ENCODE measurements around the gene ENOX1.

ENOX1 gene

DNA sequence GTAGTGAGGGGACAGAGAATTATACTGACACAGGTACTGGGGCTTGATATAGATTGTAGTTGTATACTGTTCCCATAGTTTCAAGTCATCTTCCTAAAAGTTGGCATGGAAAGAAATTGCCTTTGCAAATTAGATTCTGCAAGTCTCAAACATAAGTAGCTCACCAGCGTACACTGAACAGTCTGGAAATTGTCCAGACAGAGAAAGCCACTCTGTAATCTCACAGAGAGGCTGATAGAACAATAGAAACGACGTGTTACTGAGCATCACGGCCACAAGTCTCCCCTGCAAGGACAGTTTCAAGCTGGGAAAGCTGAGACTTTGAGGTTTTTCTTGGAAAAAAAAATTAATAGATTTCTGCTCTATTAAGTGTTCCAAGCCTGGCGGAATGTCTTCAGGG lies 534.8 kb downstream of the ENOX1 start:
- DNase-seq (ENCODE audit: low read depth in 2 of 2), result no peak

DNA sequence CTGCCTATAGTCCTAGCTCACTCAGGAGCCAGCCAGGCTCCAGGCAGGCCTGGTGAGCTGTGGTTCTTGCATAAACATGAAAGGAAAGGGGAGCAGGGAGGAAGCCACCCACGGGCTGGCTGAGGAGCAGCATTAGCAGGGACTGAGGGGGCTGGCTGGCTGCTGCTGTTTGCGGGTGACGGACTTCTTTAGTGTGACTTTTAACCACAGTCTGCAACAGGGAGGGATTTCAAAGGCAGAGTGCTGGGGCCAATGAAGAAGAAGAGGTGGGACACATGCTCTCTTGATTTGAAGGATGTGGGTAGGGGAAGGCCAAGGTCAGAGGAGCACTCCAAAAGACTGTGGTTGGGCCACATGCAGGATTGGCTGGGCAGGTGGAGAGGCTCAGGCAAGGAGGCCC lies 540.4 kb downstream of the ENOX1 start:
- DNase-seq (ENCODE audit: low read depth in 2 of 2), result no peak

- no peak for DNase-seq (ENCODE audit: low read depth in 2 of 2)
Measured at GRCh38 chr13:43245374-43245964, 541.3 kb downstream of the ENOX1 start.

DNA sequence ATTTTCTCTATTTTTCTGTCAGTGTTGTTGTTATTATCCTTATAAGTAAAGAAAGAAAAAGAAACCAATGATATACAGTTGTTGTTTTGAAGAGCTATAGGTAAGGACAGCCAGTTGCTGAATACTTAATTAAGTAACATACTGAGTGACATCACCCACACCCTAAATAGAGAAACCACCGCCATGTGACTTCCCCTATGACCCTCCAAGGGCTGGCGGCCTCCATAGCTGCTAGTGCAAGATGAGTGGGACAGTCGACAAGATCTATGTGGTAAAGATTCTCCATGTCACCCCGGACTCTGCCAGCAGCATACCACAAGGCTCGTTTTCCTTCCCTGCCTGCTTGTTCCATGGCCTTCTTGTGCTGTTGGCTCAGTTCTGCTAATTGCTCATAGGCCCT lies 542.3 kb downstream of the ENOX1 start:
- DNase-seq (ENCODE audit: low read depth in 2 of 2), result no peak

GRCh38 chr13:43243711-43244110 lies 543.1 kb downstream of the ENOX1 start:
- DNase-seq (ENCODE audit: low read depth in 2 of 2), result no peak

DNA sequence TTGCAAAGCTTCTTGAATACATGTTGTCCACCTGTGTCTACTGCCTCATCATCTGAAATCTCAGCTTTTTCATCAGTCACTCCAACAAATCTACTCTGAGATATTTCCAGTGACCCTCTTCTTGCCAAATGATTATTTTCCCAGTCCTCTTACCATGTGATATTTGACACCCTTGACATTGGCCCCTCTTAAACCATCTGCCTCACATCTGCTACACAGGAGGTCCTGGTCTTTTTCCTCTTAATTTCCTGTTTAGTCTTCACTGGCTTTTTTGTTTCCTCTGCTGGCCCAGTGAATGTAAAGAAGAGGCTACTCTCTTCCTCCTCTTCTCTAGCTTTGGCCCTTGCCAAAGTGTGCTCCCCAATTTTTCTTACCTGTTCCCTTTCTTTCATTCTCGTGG lies 544.7 kb downstream of the ENOX1 start:
- DNase-seq (ENCODE audit: low read depth in 2 of 2), result no peak

GRCh38 chr13:43240278-43240677 lies 546.5 kb downstream of the ENOX1 start:
- no peak for DNase-seq (ENCODE audit: low read depth in 2 of 2)

GRCh38 chr13:43239275-43239840 lies 547.4 kb downstream of the ENOX1 start:
- no peak for DNase-seq (ENCODE audit: low read depth in 2 of 2)

DNA sequence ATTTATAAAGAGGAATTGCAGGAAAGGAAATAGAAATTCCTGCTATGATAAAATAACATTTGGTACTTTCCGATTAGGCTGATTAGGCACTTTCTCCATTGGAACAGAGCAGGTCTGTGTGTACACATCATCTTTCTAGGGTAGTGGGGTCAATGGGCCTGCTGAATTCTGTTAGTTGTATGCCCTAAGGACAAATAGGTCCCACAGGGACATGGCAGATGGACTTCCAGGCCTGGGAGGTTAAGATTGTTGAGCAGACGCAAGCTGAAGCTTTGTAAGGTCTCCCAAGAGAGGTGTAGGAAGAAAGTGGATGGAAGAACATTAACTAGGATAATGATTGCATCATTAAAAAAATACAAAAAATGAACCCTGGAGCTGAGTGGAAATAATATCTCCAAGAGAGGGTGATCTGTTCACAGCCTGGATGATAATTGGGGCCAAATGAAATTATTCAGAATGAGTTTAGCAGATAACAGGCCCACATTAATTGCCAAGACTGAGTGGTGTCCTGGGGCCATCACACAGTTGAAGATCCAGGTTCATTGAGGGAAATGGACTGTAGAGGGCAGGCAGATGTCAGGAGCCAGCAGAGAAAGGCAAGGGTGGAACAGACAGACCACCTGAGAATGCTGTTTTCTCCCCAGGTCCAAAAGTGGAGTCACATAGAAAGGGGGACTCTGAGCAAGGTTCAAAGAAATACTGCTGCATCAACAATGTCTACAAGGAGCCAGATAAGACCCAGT lies 548.3 kb downstream of the ENOX1 start:
- DNase-seq (ENCODE audit: low read depth in 2 of 2), result no peak

GRCh38 chr13:43237616-43238015 lies 549.2 kb downstream of the ENOX1 start:
- DNase-seq (ENCODE audit: low read depth in 2 of 2), result no peak

- DNase-seq (ENCODE audit: low read depth in 2 of 2), result no peak
Measured at GRCh38 chr13:43235028-43235427, 551.7 kb downstream of the ENOX1 start.

DNA sequence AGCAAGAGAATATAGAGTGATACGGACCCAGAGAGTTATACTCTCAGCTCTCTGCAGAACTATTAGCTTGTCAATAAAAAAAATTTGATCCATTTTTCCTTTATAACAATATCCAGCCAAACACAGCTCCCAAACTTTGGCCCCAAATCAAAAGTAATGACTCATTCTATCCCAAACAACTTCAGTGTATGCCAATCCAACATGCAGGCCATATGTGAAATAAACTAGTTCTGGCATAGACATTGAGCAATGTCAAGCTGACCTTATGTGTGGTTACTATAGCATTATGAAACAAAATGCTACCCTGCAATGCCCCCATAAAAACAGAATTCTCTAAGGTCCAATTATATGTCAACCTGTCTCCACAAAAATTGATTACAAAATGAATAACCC lies 553.9 kb downstream of the ENOX1 start:
- DNase-seq (ENCODE audit: low read depth in 2 of 2), result no peak

DNA sequence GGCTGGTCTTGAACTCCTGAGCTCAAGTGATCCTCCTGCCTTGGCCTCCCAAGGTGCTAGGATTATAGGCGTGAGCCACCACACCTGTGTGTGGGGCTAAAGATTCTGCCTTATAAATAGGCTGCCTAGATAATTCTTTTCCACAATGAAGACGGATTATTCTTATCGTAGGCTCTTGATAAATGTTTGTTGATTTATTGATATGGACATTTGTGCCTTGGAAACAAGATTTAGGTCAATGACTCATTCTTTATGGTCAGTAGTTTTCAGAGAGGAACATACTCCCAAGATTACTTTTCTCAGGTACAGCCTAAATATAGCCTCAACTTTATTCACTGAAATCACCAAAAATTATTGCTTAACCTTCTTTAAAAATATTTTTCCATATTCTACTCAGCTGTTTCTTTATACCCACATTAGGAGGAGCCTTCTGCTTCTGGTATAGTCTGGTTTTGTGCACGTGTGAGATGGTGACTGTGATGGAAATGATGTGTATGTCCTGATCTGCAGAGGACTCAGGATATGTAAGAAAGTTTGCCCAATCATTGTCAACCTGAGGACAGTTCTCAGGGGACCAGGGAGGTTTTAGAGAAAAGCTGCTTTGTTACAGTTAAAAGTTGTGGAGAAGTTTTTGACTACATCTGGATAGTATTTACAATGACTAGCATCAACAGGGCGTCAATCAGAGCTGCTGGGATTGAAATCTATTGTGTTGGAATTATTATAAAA lies 554.5 kb downstream of the ENOX1 start:
- no peak for DNase-seq (ENCODE audit: low read depth in 2 of 2)

GRCh38 chr13:43230989-43231388 lies 555.8 kb downstream of the ENOX1 start:
- DNase-seq (ENCODE audit: low read depth in 2 of 2), result no peak

DNA sequence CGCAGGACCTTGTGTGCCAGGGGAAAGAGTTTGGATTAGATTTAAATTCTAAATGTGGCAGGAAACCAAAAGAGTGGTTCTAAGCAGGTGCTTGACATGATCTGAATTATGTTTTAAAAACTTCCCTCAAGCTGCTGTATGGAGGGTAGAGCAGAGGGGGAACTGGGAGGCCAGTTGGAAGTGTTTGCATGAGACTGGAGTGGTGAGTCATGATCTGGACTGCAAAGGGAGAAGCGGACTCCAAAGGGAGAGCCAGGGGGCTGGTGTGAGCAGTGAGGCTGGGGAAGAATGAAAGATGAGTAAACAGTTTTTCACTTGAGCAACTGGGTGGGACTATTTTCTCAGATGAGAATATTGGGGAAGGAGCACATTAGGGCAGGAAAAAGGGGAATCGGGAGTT lies 557.3 kb downstream of the ENOX1 start:
- DNase-seq (ENCODE audit: low read depth in 2 of 2), result no peak

GRCh38 chr13:43227721-43228120 lies 559.1 kb downstream of the ENOX1 start:
- no peak for DNase-seq (ENCODE audit: low read depth in 2 of 2)

- DNase-seq (ENCODE audit: low read depth in 2 of 2), result no peak
Measured at GRCh38 chr13:43223216-43223615, 563.6 kb downstream of the ENOX1 start.

GRCh38 chr13:43222086-43222485 lies 564.7 kb downstream of the ENOX1 start:
- DNase-seq (ENCODE audit: low read depth in 2 of 2), result no peak

DNA sequence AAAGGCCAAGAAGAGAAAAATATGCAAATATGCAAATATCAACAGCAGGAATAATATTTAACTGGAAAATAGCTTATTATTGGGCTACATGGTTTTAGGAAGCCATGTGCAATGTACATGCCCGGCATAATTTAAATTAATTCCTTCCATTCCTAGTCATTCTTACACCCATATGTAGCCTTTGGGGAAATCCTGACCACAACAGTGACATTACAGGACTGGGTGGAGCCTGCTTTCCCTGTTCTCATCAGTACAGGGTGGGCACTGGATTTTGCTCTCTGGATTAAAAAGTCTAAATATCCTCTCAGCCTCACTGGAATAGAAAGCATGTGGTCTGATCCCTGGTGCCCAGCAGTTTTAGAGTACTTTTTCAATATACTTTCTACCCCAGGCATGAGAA lies 565.2 kb downstream of the ENOX1 start:
- no peak for DNase-seq (ENCODE audit: low read depth in 2 of 2)

DNA sequence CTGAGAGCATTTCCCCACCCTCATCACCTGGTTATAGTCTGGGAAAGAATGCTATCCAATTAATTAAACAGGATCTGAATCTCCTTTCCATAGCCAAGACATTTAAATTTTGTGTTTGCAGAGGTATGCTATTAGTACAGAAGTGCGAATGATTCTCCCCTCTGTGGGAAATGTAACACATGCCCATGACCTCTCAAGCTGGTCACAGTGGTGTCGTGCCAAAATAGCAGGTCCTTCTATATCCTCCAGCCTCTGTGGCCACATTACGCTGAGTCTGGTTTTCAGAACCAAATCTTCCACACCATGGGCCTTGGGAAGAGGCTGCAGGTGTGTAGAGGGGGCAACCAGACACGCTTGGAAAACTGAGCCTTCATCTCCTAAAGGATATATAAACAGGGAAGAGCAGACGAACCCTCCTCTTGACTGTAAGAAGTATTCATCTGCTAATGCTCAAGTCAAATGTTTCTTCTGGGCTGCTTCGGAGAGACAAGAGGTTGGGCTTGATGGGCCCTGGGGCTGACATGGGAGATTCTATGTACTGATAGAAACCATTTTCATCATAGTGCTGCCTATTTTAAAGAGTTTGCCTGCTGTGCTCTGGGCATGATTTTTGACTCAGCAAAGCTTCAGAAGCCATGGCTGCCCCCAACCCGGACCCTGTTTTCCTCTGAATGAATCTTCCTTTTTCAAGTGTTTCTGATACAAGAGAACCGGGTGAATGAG lies 565.7 kb downstream of the ENOX1 start:
- DNase-seq (ENCODE audit: low read depth in 2 of 2), result no peak

- DNase-seq (ENCODE audit: low read depth in 2 of 2), result no peak
Measured at GRCh38 chr13:43214124-43214523, 572.6 kb downstream of the ENOX1 start.

GRCh38 chr13:43206838-43207237 lies 579.9 kb downstream of the ENOX1 start:
- no peak for DNase-seq (ENCODE audit: low read depth in 2 of 2)

Data from activated CD4-positive, alpha-beta T cell treated with anti-CD3 and anti-CD28 coated beads for 24 hours (primary cell).